DND-41 (cell line): ENCODE measurements around the gene MBTD1.

Experiments
- ATAC-seq: fragments of 200-7000 bp; cut with Tn5 transposase; 3 replicates; pipeline ENCODE4 v1.9.1; 2021; ENCODE audit warnings: low read depth; ENCODE audit not compliant: insufficient read depth
- DNase-seq: peaks from one replicate; pipeline ENCODE4 v3.0.0-alpha.2; 2020
- H2AFZ ChIP-seq: 2 replicates; pipeline ENCODE4 v1.6.0; 2012; ENCODE audit warnings: low read depth, low read length
- H3K27ac ChIP-seq: 2 replicates; pipeline ENCODE4 v1.5.1; 2012; ENCODE audit warnings: low read length, inconsistent platforms
- H3K27me3 ChIP-seq: fragments of 200-600 bp; sonication (generic); 2 replicates; pipeline ENCODE4 v1.6.0; 2012; ENCODE audit warnings: low read length, mild to moderate bottlenecking, inconsistent platforms; ENCODE audit not compliant: insufficient read depth, poor library complexity
- H3K36me3 ChIP-seq: 2 replicates; pipeline ENCODE4 v1.5.1; 2012; ENCODE audit warnings: low read length, inconsistent platforms; ENCODE audit not compliant: insufficient read depth
- H3K4me1 ChIP-seq: 2 replicates; pipeline ENCODE4 v1.5.1; 2012; ENCODE audit warnings: mild to moderate bottlenecking, low read length; ENCODE audit not compliant: insufficient read depth
- H3K4me2 ChIP-seq: 2 replicates; pipeline ENCODE4 v1.6.0; 2012; ENCODE audit warnings: mild to moderate bottlenecking, moderate library complexity, low read length, inconsistent platforms; ENCODE audit not compliant: insufficient read depth
- H3K4me3 ChIP-seq, 2 experiments: fragments of 200-600 bp in 1 of 2; shearing (Covaris generic) in 1 of 2; 2 replicates each; pipeline ENCODE4 v1.5.1; 2012 to 2016; ENCODE audit warnings: inconsistent platforms in 2 of 2, low read length in 2 of 2, mild to moderate bottlenecking in 2 of 2, low read depth in 1 of 2, moderate library complexity in 1 of 2
- H3K79me2 ChIP-seq: 2 replicates; pipeline ENCODE4 v1.6.0; 2012; ENCODE audit warnings: low read length, inconsistent platforms; ENCODE audit not compliant: insufficient read depth
- H3K9ac ChIP-seq: 2 replicates; pipeline ENCODE4 v1.6.0; 2012; ENCODE audit warnings: low read depth, mild to moderate bottlenecking, inconsistent platforms, low read length, moderate library complexity
- H3K9me3 ChIP-seq: 2 replicates; pipeline ENCODE4 v1.5.1; 2012; ENCODE audit warnings: low read length, moderate library complexity, mild to moderate bottlenecking, inconsistent platforms; ENCODE audit not compliant: insufficient read depth, severe bottlenecking
- H4K20me1 ChIP-seq: 2 replicates; pipeline ENCODE4 v1.6.0; 2012; ENCODE audit warnings: low read length; ENCODE audit not compliant: insufficient read depth
- EZH2 ChIP-seq: IDR thresholded peaks from 3 replicates; pipeline ENCODE4 v1.6.1; 2012; ENCODE audit warnings: borderline replicate concordance, low read depth, mild to moderate bottlenecking, moderate library complexity, low read length, inconsistent platforms; ENCODE audit not compliant: severe bottlenecking
- TF ChIP-seq, protein P1 (sequence below): IDR thresholded peaks from 2 replicates; pipeline ENCODE4 v1.5.1; 2012; ENCODE audit warnings: borderline replicate concordance, low read length, moderate library complexity, mild to moderate bottlenecking; ENCODE audit not compliant: poor library complexity, severe bottlenecking; ENCODE audit errors: extremely low read depth

The MBTD1 gene

GRCh38 chr17:51260237-51261023 lies 581 bp upstream of the MBTD1 start, which contains the start of gene UTP18:
Gene UTP18, plus strand, starts transcription at chr17:51260546. Its CDS starts 39 bp downstream, at chr17:51260585.
- H3K4me1 ChIP-seq, result peaks cover 51% of the 10 kb centered on the region
- peak within 1 kb of the TSS; percentile 88 for H3K9ac ChIP-seq
- peaks cover 62% of the 10 kb centered on the region for H3K36me3 ChIP-seq
- H3K79me2 ChIP-seq, result peaks cover 91% of the 10 kb centered on the region
- DNase-seq (peak; percentile 96), ATAC-seq (peak; percentile 74)
- H3K27ac ChIP-seq, result peak within 1 kb of the TSS; percentile 97
- peak within 1 kb of the TSS; percentile 94 for H3K4me2 ChIP-seq
- H3K27me3 ChIP-seq, result no peaks in the 10 kb centered on the region
- peak within 1 kb of the TSS; percentile 86 to 88 for H3K4me3 ChIP-seq
- H2AFZ ChIP-seq, result peak within 1 kb of the TSS; percentile 94
- TF ChIP-seq, protein P1, sequence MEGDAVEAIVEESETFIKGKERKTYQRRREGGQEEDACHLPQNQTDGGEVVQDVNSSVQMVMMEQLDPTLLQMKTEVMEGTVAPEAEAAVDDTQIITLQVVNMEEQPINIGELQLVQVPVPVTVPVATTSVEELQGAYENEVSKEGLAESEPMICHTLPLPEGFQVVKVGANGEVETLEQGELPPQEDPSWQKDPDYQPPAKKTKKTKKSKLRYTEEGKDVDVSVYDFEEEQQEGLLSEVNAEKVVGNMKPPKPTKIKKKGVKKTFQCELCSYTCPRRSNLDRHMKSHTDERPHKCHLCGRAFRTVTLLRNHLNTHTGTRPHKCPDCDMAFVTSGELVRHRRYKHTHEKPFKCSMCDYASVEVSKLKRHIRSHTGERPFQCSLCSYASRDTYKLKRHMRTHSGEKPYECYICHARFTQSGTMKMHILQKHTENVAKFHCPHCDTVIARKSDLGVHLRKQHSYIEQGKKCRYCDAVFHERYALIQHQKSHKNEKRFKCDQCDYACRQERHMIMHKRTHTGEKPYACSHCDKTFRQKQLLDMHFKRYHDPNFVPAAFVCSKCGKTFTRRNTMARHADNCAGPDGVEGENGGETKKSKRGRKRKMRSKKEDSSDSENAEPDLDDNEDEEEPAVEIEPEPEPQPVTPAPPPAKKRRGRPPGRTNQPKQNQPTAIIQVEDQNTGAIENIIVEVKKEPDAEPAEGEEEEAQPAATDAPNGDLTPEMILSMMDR, result no peak
- no peak for TF ChIP-seq EZH2
- H4K20me1 ChIP-seq, result peaks cover 51% of the 10 kb centered on the region
- no peaks in the 10 kb centered on the region for H3K9me3 ChIP-seq

GRCh38 chr17:51258756-51259563 lies 889 bp downstream of the MBTD1 start:
- Histone ChIP-seq H3K9me3 (no peaks in the 10 kb centered on the region), H3K36me3 (peaks cover 60% of the 10 kb centered on the region), H3K9ac (peak overlapping the region; percentile 88), H4K20me1 (peaks cover 57% of the 10 kb centered on the region), H3K27ac (peak overlapping the region; percentile 97), H3K4me3 (peak overlapping the region; percentile 86 to 88; a peak in 3 of 4 replicates), H3K79me2 (peaks cover 93% of the 10 kb centered on the region), H2AFZ (peak overlapping the region; percentile 50), H3K4me2 (peak overlapping the region; percentile 94), H3K4me1 (peaks cover 51% of the 10 kb centered on the region), H3K27me3 (no peaks in the 10 kb centered on the region)
- DNase-seq (peak; percentile 42), ATAC-seq (no peak)
- no peak for TF ChIP-seq EZH2
- TF ChIP-seq, protein P1, result no peak

DNA sequence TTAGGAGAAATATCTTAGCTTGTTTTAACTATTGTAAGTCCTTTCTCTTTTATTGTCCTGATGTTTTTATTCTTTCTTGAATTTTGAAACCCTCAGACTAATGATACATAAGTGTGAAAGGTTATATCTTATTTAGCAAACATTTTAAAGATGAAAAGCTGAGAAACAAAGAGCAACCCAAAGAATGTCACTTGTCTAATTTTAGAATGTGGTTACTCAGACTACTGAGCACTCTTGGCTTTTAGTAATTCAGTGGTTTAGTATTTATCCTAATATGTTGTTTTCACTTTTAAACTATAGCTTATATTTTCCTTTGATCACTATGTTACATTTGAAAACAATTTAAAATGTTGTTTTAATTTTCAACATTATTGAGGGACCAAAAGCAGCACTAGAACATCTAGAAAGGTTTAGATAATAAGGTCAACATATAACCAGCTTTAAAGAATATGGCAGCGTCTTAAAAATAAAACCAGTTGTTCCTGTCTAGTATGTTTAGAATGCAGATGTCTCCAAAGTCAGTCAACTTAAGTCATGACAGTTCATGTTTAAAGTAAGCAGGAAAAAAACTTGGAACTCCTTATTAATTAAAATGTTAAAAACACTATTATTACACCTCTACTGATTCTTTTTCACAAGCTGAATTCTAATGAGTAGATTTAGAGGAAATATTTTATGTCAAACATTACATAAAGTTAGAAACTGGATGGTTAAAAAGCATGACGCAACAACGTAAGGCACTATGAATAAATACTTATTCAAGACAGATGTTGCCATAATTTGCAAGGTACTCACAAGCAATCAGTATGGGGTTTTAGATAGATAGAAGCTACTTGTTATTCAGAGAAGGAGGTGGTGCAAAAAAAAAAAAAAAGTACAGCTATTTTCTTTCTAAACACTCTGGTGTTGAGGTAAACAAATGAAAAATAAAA lies 2.4 kb downstream of the MBTD1 start:
- Histone ChIP-seq H3K4me1 (peaks cover 37% of the 10 kb centered on the region), H3K9me3 (no peaks in the 10 kb centered on the region), H3K4me3 (peak overlapping the region in 1 of 2 experiments; percentile 88; a peak in 1 of 4 replicates), H3K9ac (peak overlapping the region; percentile 88; the same call in 1 of the 2 replicates), H3K36me3 (peaks cover 58% of the 10 kb centered on the region), H4K20me1 (peaks cover 45% of the 10 kb centered on the region), H3K27ac (no peak overlapping the region), H2AFZ (no peak overlapping the region), H3K4me2 (peak overlapping the region; percentile 94; the same call in 1 of the 2 replicates), H3K79me2 (peaks cover 94% of the 10 kb centered on the region), H3K27me3 (no peaks in the 10 kb centered on the region)
- DNase-seq (no peak), ATAC-seq (no peak)
- no peak for TF ChIP-seq EZH2
